Stimulated activated CD8-positive, alpha-beta memory T cell treated with anti-CD3 and anti-CD28 coated beads, Interleukin-4, amount 100 ng/mL, for 48 hours (primary cell): Measurements from ENCODE around the gene RPS6KA2.
"Not testable (repeated sequence)": the region's sequence is repeated elsewhere in the genome, so short reads cannot be mapped to it uniquely, and the experiment has no call there.

Source experiments
- DNase-seq: peaks from one replicate; pipeline ENCODE4 v3.0.0-alpha.2; 2020

The RPS6KA2 gene

DNA sequence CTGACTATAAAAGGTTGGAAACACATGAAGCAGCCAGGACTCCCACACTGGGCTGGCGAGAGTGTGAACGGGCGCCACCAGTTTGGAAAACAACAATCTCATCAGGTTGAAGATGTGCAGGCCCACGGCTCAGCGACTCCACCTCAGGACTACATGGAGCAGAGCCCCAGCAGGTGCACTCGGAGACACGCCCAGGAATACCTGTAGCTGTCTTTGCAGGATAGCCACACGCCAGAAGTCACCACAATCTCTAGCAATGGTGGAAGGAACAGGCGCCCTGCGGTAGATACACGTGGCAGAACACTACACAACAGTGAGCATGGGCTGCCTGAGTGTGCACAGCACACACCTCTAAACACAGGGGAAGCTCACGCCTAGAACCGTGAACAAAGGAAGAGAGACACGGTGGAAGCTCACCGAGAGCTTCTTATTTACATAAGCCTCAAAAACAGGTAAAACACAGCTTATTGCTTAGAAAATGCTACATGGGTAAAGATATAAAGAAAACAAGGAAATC is 28.7 kb upstream of the RPS6KA2 start:
- DNase-seq, result no peak

DNA sequence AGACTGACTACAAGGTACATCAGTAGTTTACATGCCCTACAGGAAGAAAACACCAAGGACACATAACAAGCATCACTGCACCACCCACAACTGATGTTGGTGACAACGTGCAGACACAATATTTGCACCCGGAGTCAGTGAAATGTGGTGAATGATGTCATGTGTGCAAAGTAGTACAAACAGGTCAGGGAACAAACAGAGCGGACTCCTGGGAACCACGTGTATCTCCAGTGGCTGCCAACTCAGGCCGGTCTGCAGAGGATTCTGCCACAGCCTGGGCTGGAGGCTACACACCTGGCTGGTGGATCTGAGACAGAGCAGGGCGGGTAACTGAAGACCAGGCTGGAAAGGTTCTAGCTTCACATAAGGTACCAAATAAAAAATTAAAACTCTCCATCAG is 28.2 kb upstream of the RPS6KA2 start:
- DNase-seq, result no peak

DNA sequence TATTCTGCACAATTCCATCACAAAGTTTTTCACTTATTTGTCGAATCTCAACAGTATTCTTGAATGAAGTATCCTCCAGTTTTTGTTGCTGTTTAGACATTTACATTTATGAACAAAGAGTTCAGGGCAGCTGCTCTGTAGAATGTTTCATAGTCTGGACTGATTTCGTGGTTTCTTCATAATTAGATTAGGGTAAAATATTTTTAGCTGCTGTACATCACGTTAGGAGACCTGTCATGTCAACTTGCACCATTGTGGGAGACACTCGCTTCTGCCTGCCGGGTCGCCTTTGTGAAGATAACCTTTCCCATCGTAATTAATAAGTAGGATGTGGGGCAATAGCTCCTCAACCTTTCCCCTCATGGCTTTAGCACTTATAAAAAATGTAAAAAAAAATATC is 27.5 kb upstream of the RPS6KA2 start:
- DNase-seq, result no peak

DNA sequence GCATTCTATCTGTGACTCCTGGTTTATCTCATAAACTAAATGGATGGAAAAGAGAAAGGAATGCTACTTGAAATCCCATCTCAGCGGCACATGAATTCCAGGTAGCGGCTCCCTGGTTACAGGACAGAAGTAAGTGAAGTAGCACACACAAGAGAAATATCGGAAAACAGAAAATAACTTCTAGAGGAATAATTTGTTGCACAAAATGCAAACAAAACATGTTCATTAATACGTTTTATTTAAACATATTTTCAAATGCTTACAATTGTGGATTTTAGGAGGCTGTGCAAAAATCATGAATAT is 26.5 kb upstream of the RPS6KA2 start:
- no peak for DNase-seq

DNA sequence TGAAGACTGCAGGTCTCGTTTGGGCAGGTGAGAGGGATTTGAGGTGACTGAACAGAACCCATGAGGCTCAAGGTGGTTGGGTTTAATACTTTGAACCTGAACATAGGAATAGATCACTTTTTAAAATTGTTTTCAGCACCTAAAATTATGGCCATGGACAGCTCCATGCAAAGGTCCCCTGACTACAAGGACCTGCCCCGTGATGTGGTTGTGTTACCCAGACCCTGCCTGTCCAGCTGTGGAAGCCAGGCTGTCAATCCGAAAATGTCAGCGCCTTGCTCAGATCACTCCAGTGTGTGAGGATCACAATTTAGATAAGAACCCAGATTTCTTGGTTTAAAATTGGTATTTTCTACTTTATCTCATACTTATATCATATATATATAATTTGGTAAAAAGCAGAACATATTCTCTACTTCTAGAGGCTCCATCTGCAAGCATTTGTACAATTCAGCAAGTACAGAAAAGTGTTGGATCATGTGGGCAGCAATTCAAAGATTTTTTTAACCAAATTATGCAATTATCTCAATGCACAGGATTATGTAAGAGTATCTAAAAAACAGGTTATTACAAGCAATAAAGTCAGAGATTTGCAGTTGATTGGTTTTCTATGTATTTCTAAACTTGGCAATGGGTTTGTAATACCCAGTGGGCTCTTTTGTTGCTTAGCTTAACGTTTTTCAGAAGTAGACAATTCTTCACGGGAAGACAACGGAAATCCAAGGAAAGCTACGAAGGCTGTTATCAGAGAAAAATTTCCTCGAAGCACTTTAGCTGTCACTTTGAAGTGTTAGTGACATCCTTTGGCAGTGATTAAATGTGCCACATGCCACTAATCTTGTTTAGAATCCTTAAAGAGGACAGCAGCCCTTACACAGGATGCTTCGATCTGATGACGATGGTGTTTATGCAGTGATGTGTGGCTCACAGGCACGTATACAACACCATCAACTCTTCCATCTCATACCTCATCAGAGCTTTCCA is 24.1 kb upstream of the RPS6KA2 start:
- no peak for DNase-seq

DNA sequence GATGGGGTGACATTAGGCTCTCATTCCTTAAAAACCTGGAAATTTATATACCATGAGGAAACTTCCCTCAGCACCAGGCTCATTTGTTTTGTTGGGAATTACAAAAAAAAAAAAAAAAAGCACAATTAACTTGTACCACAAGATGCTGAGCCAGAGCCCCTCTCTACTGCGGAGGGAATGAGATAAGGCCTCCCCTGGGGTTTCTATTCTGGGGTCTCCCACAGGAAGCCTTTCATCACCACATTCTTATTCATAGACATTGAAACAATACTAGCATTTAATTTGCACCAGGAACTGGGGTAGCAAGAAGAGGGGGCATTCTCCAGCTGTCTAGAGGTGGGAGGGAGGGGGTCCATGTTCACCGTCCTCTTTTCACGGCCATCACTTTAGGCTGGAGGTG is 23.0 kb upstream of the RPS6KA2 start:
- no peak for DNase-seq

DNA sequence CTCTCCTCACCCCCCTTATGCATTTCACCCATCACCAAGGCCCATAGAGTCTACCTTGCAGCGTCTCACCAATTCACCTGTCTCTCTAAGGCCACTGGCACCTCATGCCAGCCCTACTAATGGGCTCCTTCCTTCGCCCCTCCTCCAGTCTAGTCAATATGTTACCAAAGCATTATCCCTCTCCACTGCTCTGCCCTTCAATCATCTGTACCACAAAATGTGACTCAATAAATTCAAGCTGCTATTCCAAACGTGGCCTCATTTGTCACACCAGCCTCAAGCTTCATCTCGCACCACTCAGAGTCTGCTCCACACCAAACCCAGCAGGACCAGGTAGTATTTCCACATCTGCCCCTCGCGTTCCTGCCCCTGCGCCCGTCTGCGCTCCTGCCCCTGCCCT is 21.8 kb upstream of the RPS6KA2 start:
- no peak for DNase-seq

DNA sequence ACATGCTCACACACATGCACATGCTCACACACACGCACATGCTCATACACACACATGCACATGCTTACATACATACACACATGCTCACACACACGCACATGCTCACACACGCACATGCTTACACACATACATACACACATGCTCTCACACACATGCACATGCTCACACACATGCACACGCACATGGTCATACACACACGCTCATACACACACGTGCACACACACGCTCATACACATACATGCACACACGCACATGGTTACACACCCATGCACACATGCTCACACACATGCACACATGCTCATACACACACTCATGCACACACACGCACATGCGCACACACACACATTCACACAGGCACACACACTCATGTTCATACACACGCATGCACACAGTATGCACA is 20.8 kb upstream of the RPS6KA2 start:
- no peak for DNase-seq

DNA sequence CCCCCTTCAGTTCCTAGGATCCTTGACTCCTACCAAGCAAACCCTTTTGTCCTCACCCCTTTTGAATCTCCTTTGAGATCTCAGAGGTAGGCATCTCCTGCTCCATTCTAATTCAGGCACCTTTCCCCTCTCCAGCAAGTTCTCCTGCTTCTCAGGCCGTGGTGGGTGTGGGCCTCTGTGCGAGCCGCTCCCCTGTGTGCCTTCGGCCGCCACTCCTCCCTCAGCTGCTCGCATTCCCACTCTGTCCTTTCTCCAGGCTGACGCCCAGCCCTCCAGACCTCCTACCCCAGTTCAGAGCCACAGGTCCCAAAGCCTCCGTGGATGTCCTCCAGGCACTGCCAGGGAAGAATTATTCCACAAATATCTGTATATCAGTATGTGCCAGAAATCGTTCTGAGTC is 19.7 kb upstream of the RPS6KA2 start:
- no peak for DNase-seq

DNA sequence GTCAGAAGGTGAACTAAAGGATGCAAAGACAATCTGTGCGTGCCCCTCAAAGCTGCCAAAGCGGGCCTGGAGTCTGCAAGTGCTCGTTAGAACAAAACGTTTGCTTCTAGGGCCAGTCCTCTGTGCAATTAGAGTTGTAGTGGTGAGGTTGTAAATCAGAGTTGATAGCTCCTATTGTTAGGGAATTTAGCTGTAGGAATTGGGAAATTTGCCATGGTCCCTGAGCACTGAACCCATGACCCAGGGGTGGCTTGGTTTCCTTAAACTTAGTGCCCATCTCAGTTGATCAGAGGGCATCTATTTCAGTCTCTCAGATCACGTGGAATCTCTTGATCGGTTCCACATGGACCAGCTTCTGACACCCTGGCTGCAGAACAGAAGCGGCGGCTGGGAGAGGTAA is 18.8 kb upstream of the RPS6KA2 start:
- DNase-seq, result no peak

DNA sequence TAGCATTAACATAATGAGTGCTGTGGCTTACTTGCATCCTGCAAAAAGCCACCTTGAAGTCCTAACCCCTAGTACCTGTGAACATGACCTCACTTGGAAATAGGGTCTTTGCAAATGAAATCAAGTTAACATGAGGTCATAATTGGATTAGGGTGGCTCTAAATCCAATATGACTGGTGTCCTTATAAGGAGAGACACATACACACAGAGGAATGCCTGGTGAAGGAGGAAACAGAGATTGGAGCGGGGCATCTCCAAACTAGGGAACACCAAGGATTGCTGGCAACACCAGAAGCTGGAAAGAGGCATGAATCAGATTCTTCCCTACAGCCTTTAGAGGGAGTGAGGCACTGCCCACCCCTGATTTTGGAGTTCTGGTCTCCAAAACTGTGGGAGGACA is 17.6 kb upstream of the RPS6KA2 start:
- no peak for DNase-seq

DNA sequence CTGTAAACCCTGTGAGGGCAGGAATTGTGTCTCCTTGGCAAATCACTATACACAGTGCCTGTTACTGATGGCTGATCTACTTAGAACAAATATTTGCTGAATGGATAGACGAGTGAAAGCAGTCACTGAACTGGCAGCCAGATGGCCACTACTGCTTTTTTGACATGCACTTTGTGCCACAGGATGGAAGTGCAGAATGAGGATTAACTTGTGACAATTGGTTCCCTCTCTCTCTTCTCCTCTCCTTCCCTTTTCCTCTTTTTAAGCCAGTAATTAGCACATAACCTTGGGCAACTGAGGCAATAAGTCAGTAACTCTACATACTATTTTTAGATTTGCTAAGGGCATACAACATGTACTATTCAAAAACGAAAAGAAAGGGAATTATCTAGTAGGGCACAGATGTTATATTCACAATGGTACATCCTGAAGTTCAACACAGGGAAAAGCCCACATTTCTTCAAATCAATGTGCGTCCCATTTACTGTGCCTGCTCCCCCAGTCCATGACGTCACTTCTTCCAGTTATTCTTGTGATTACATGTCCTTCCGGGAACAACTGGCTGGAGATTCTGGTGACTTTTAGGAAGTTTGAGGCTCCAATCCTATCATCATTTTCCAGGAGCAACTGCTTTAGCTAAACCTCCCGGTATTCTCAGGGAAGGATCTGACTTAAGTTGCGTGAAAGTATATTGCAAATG is 17.0 kb upstream of the RPS6KA2 start:
- DNase-seq, result no peak

DNA sequence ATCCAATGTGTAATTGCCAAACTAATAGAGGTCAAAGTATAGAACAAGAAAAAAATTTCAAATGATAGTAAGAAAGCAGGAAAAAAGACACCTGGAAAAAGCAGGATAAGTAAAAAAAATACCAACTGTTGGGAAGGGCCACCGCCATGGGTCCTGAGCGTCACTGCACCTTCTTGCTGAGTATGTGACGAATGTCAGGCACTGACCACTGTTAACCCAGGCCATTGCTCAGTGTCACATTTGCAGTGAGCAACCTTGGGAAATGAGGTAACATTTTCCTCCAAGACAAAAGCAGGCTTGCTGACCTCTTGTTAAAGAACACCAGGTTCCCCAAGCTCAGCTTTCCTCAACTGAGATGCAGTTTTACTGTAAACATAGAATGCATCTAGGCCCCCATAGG is 15.6 kb upstream of the RPS6KA2 start:
- DNase-seq, result no peak

DNA sequence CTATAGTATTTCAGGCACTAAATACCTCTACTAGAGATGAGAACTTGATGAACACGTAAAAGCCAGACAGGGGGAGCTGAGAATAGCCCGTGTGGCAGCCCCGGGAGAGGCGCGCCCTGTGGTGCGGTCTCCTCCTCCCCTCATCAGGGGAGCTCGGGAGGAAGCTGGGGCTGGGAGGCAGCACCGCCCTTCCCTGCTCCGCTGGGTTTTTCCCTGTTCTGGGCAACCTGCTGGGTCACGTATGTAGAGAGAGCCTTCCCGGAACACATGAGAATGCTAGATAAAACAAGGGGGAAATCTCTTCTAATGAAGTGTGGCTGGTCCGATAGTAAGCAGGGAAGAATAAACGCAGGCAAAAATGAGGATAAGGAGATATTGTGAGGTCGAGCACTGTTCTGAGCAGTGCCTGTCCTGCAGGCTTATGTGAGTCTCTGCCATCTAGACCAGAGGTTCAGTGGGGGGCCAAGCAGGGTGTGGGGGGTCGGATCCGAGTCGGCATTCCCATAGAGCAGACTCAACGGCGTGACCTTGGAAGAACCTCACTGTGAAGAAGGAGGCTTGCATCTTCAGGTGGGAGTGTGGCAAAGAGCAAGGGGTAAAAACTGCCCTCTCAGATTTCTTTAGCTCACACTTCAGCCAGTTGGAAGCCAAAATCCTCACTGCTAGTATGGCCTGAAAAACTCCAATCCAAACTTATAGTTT is 13.4 kb upstream of the RPS6KA2 start:
- DNase-seq, result no peak

DNA sequence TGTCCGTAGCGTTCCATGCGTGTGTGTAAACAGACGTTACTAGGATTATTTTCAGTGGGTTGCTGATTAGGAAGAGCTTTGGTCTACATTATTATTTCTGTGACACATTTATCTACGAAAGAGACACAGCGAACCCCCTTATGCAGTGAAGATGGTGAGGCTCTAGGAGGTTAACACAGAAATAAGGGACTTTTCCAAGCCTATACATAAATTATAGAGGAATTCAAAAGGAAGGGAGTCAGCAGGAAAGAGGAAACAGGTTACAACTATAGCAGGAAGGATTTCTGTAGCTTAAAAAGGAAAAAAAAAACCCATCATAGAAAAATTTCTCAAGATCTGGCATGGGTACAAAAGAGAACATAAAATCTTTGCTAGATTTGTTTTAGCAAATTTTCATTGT is 12.9 kb upstream of the RPS6KA2 start:
- DNase-seq, result no peak

DNA sequence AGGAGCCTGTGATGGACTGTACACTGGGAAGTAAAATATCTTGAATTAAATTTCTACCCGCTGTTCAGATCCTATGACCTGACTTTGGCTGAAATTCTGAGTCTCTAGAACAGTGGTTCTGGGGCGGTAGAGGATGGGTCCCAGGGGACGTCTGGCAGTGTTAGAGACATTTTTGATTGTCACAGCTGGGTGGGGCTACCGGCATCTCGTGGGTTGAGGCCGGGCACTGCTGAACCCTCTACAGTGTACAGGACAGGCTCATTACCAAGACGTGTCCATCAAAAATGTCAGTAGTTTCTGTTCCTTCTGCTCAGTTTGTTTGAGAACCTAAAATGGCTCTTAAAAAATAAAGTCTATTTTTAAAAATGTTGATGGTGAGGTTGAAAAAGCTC is 11.5 kb upstream of the RPS6KA2 start:
- no peak for DNase-seq

DNA sequence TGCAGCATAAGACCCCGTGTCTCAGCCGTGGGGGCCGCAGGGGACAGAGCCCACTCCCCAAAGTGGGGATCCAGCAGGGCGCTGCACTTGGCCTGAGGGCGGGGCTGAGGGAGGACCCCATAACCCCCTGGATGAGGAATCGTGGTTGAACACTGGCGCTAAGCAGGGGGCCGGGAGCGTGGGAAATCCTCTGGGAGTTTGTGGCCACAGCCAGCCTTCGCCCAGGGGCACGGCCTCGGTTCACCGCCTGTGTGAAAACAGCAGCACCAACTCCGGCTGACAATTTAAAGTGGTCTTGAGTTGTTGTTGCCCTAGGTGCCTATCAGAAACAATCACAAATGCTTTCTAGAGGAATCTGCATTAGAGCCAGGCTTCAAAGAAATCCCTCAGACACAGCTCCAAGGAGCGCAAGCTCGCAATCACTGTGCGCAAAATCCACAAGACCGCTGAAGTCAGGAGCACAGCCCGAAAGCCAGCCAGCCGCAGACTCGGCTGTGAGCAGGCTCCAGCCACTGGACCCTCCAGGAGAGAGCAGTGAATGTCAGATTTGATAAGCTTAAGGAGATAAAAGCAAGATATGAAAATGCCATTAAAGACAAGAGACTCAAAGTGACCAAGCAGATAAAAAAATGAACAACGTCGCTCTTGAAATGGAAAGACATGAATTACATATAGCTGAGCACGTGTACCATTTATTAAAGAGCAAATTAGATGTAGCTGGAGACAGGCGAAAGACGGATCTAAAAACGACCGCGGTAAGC is 10.9 kb upstream of the RPS6KA2 start:
- no peak for DNase-seq

DNA sequence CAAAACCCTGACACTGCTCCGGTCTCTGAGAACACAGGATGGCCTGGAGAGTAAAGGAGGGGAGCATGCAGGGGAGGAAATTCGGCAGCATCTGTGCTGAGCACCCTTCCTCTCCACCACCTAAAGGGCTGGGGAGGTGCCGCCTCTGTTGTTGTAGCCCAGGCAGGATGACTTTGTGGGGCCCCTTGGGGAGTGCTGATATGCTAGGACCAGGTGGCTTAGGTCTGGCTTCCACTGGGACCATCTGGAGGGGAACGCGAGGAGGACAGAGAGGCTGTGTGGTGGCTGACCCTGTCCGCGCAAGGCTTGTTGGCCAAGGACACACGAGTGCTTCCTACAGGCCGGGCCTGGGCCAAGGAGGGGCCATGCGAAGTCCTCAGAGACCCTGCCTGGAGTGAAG is 9.9 kb upstream of the RPS6KA2 start:
- DNase-seq, result no peak

DNA sequence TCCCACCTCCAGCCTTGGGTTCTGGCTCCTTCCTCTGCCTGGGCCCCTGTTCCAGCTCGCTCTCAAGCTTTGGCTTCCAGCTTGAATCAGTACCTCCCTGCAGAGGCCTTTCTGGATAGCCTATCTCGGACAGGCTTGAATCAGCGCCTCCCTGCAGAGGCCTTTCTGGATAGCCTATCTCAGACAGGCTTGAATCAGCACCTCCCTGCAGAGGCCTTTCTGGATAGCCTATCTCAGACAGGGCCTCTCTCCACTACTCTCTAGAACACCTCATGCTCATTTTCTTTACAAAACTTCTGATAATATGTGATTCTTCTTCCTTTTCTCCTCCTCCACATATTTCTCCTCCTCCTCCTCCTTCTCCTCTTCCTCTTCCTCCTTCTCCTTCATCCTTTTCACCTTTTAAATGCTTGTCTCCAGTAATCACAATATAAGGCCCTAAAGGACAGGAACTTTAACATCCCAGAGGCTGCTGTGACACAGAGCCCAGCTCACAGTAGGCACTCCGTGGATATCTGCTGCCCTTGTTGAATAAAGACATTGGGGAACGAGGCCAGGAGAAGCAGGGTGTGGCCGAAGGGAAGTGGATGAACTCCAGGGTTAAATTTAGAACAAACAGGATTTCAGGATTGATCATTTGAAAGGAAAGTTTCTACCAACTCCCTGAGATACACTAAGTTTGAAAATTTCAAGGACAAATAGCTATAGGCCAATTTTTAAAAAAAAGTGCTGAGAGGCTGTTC is 9.3 kb upstream of the RPS6KA2 start:
- no peak for DNase-seq

DNA sequence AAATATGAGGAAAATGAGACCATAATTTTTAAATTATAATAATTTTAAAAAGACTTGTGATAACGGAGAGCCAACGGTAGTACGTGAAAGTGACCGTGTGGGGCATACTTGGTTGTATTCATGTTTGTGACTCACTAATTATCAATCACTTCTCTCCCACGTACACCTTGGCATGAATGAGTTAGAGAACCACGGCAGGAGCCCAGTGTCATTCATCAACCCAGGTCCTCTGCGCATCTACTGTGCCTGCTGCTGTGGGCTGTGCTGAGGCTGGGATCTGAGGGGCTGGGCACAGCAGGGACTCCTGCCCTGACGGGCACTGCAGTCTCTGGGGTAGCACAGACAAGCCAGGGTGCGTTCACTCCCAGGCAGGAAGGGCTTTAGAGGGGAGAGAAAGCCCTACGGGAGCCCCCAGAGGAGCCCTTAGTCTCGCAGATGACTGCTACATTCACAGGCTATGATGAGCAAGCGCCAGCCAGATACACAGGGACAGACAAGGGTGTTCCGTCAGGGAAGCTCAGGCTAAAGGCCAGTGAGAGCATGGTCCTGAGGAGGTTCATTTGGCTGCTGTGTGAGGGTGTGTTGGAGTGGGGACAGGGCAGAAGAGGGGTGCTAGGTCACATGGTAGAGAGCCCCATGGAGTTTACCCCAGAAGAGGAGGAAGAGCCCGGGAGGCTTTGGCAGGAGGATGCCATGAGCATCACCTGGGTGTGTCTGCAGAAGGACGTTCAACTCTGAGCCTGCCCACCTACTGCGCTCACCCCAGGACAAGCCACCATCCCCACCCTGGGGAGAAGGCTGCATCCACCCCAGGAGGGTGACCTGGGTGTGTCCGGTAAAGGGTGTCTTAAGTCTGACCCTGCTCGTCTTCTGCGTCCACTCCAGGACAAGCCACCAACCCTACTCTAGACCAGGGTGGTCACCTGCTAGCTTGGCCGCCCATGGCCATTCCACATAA is 8.2 kb upstream of the RPS6KA2 start:
- DNase-seq, result no peak

DNA sequence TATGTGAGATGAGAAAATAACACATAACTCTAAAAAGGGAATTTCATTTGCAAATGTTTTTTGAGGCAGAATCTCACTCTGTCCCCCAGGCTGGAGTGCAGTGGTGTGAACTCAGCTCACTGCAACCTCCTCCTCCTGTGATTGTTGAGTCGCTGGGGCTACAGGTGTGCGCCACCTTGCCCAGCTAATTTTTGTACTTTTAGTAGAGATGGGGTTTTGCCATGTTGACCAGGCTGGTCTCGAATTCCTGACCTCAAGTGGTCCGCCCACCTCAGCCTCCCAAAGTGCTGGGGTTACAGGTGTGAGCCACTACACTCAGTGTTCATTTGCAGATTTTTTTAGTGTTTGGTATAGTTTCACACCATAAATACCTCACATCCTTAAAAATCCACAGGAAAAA is 7.5 kb upstream of the RPS6KA2 start:
- DNase-seq, result not testable (repeated sequence)
